HG02678 (cell line): ENCODE results near the gene STEAP1.
"Not testable (repeated sequence)": the region's sequence is repeated elsewhere in the genome, so short reads cannot be mapped to it uniquely, and the experiment has no call there.

Experiments used
- ATAC-seq: cut with Tn5 transposase; IDR thresholded peaks from one replicate; pipeline ENCODE4 v1.9.1; 2021; ENCODE audit warnings: mild to moderate bottlenecking, moderate library complexity; ENCODE audit not compliant: unreplicated experiment

Gene STEAP1

DNA sequence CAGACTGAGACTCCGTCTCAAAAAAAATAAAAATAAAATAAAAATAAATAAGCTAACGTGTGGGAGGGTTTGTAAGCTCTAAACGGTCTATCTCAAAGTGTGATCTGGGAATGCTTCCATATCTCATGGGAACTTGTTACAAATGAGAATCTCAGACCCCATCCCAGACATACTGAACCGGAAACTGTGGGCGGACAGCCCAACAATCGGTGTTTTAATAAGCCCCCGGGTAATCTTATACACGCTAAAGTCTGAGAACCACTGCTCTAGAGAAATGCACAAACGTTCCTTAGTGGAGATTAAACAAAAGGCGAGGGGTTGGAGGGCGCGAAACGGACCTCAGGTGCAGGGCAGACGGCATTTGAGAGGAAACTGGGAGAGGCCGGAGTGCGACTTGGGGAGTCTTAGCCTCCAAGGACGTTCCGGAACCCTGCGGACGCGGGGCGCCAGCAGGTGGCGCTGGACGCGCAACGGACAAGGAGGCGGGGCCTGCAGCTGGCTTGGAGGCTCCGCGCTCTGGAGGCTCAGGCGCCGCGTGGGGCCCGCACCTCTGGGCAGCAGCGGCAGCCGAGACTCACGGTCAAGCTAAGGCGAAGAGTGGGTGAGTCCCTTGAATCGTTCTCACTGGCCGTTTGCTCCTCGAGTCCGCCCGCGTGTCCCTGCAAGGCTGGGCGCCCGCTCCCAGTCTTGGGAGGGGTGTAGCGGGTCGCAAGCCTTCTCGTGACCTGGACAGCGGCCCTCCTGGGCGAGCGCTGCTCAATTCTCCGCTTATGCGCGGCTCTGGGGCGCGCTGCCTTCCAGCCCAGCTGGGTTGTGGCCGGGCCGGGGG lies at the start of gene STEAP1:
STEAP1 (plus strand) TSS at position 527 of the 829 bp plus-strand sequence. CDS start 5,320 bp downstream, outside the sequence.
- ATAC-seq = peak; percentile 93

DNA sequence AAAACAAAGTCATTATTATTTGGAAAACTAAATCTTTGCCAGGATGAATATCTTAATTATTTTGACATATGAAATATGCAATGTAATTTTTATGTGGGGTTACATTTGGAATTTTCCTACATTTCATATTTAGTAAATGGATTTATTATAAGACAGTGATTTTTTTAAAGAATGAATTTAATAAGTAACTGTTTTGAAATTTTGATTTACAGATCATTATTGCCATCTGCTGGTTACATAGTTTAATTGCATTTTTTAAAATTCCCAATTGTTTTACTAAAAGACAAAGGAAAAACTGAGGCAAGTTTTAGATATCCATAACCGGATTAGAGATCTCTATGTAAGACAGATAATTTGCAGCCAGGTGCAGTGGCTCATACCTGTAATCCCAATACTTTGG lies 39.3 kb upstream of the STEAP1 start:
- not testable (repeated sequence) for ATAC-seq

DNA sequence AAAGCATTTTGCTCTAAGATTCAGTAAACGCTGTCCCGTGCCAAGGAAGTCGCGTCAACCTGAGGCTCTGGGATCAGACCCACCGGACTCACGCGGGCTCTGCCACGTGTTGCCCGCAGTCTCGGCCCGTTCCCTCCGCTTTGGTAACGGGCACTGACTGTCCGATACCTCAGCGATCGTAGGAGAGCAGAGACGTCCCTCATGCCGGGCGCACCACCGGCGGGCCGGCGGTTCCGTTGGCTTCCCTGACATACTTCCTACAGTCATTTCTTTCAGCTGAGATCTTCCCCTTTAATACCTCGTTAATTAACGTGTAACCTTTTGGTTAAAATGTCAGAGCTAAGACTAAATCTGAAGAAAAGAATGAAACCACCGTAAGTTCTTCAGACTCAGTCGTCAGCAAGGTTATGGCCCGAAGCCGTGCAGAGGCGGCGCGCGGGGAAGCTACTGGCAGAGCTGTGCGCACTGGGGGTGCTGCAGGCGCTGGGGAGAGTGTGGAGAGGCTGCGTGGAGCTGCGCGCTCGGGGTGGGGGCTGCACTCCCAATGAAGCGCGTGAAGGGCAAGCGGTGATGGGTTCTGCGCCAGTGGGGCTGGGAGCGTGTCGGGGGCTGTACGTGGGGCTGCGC lies 35.6 kb upstream of the STEAP1 start:
- not testable (repeated sequence) for ATAC-seq

DNA sequence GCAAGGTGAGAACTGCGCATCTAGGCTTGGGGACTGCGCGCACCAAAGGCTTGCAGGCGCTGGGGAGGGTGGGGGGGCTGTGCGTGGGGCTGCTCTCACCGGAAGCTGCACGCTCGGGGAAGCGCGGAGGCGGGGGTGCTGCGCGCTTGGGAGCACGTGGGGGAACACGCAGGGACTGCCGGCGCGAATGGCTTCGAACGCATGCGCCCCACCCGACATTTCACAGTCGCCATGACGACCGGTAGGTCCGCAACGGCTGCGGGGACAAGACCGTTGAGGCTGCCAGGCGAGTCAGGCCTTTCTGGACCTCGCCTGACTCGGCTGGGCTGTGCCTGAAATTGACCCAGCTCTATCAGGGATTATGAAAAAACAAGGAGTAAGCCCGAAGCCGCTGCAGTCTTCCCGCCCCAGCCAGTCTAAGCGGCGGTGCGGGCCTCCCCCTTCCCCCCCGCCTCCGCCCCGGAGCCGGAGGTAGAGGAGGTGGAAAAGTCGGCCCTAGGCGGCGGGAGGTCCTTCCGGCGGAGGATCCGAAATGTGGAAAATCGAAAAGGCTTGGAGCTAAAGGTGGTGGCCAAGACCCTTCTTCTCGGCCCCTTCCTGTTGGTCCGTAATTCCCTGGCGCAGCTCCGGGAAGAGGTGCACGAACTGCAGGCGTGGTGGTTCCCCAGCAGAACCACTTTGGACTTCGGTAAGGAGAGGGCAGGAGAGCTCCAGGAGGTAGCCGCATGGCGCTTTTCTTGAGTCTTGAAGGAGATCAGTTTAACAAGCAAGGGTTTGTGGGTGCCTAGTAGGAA lies 34.9 kb upstream of the STEAP1 start:
- no peak for ATAC-seq

DNA sequence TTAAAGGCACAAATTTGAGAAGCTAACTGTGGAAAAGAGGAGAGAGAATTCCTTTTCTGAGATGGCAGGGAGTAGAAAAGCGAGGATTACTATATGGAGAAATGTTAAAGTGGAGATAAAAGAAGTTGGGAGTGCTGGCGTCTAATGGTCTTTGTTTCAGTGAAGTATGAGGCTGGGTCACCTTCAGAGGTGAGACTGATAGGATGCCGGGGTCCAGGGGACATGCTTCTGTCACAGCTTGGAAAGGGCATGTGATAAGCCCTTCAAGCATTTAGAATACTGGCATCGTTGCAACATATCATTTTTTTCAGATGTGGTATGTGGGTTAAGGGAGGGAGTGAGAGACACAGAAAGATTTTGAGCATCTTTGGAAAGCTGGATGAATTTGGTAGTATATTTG lies 34.1 kb upstream of the STEAP1 start:
- ATAC-seq = not testable (repeated sequence)

DNA sequence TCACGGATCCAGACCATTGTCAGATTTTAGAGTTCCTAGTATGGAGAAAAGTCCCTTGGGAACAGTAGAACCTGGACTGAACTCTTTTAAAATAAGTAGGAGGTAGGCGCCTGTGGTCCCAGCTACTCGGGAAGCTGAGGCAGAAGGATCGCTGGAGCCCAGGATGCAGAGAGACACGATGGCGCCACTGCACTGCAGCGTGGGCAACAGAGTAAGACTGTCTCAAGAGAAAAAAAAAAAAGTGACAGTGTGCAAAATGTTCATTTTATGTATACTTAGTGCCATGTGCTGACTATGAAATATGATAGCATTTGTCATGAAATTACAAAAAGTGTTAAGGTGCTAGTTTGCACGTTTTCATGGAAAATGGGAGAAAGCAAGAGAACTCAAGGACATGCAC lies 22.5 kb upstream of the STEAP1 start:
- not testable (repeated sequence) for ATAC-seq

DNA sequence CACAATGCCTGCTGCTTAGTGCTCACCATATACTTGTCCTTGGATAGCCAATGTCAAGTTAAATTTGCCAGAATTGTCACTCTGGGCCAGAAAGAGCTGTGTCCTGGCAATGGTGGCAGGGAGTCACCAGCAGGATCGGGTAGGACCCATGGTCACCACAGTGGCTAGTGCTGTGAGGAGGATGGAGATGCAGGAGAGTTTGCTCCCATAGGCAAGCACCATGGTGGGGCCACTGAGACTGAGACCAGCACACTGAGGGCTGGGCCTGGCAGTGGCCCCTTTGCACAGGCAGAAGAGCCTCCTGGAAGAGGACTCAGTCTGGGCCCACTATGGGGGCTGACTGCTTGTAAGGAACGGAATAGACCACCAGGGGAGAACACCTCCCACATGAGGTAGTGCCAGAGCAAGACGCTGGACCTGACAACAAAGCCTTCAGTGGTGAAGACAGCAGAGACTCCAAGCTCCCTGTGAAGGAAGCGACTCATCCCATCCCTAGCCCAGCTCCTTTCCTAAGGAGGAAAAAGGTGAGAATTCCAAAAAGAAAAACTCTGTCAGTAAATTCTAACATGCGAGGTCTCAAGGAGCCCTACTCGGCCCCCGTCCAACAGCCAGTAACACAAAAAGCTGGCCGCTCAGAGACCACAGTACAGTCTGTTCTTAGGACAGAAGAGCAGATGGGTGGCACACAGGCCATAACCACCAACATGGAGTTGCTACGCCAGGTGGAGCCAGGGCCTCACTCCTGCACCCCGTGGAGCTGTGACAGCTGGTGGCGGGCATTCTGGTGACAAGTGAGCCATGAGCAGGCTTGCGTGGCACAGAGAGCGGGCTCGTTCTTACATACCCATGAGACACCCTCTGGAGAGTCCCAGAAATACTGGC lies 6.9 kb upstream of the STEAP1 start:
- not testable (repeated sequence) for ATAC-seq

DNA sequence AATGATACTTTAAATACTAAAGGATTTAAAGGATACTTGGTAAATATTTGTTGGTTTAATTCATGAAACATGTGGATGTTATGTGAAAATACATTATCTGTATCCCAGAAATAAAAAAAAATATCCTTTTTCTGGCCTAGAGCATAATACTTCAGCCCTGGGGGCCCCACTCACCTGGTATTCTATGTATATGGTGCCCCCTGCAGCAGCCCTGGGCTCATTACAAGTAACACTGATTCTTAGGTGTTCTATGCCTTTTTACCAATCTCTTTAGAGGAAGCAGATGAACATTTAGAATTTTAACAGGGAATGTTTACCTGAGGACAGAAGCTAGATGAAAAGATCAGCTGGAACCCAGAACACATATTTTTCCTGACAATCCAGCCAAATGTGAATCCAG lies 4.8 kb upstream of the STEAP1 start:
- ATAC-seq = not testable (repeated sequence)

DNA sequence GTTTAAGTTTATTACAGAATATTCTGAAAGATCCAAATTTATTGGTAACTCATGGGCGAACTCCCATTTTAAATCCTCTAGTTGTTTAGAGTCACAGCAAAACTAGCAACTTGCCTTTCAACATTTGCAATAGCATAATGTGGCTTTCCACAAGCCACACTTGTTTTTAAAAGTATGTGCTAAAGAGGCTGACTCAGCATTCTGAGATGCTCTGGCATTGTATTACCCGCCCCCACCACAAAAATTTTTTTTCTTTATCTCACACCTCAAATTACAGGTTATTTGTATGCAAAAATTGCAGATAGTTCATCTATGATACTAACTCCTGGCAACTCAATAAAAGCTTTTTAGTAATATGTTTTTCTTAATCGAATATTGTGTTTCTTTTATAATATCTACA lies 2.4 kb upstream of the STEAP1 start:
- ATAC-seq = not testable (repeated sequence)

DNA sequence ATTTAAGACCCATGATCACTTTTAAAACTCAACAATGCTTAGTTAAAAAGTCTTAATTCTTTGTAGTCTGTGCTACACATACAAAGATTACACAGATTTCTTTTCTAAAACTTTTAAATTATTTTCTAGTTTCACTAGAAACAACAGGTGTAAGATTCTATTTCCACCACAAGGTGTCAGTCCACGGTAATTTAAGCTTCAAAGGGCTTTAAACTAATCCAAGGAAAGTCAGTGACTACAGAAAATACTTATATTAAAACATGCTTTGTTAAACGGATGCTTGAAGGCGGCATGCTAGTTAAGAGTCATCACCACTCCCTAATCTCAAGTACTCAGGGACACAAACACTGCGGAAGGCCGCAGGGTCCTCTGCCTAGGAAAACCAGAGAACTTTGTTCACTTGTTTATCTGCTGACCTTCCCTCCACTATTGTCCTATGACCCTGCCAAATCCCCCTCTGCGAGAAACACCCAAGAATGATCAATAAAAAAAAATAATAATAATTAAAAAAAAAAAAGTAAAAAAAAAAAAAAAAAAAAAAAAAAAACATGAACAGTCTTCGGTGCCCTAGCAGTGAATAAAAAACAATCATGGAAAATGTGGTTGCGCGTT lies 1.5 kb upstream of the STEAP1 start:
- not testable (repeated sequence) for ATAC-seq

DNA sequence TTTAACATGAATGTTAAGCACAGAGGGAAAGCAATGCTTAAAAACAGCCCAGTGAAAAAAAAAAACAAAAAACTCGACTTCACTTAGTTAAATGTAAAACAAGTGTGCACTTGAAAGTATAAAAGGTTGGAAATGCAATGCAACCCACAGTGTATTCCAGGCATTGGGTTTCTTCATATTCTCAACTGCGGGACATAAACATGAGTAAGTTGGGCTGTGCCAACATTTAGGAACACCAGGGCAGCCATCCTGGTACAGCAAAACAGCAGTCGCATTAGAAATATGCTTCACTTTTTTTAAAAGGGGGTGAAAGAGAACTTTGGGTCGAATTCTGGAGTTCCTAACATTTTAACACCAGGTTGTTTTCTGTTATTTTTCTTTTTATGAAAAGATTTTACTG lies 937 bp downstream of the STEAP1 start:
- ATAC-seq = no peak

DNA sequence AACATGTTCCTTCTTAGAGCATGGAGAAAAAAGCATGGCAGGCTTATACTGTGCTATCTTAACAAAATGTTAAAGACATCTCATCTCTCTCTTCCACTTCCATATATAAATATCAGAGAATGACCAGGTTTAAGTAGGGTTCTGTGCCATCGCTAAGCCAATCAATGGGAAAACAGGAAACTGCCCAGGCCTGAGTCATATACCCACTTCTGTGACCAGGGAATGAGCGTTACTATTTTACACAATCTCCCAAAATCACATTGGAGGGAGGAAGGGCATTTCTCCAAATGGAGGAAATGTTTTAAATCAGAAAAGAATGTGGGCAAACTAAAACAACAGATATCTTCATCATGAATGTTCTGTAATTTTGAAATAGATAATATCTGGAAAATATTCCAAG lies 3.1 kb downstream of the STEAP1 start:
- ATAC-seq = not testable (repeated sequence)

DNA sequence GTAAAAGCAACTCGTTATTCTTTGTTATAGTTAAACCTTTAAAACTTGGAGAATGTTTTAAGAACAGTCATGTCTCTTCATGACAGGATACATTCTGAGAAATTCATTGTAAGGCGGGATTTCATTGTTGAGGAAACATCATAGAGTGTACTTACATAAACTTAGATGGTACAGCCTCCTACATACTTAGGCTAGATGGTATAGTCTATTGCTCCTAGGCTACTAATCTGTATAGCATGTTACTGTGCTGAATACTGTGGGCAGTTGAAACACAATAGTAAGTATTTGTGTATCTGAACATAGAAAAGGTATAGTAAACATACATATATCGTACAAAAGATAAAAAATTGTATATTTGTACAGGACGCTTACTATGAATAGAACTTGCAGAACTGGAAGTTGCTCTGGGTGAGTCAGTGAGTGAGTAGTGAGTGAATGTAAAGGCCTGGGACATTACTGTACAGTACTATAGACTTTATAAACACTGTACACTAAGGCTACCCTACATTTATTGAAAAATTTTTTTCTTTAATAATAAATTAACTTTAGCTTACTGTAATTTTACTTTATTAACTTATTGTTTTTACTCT lies 3.6 kb downstream of the STEAP1 start:
- not testable (repeated sequence) for ATAC-seq

DNA sequence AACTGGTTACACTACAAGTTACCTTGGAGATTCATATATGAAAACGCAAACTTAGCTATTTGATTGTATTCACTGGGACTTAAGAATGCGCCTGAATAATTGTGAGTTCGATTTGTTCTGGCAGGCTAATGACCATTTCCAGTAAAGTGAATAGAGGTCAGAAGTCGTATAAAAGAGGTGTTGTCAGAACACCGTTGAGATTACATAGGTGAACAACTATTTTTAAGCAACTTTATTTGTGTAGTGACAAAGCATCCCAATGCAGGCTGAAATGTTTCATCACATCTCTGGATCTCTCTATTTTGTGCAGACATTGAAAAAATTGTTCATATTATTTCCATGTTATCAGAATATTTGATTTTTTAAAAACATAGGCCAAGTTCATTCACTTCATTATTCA lies 9.3 kb downstream of the STEAP1 start:
- no peak for ATAC-seq

DNA sequence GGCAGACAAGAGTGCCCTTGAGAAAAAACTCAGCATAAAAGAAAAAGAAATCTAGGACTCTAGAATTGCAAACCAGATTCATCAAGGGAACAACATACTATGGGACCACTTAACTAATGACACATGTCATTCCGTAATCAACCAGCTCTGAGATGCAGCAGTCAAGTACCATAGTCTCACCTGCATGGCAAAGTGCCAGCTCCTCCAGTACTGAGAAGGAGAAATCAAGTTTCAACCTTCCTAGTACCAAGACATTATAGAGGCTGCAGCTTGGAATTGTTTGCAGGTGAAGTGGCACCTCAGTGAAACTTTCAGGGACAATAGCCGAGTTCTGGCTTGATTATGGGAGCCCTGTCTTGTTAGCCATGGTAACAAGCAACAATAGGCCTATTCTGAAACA lies 11.5 kb downstream of the STEAP1 start:
- ATAC-seq = no peak

DNA sequence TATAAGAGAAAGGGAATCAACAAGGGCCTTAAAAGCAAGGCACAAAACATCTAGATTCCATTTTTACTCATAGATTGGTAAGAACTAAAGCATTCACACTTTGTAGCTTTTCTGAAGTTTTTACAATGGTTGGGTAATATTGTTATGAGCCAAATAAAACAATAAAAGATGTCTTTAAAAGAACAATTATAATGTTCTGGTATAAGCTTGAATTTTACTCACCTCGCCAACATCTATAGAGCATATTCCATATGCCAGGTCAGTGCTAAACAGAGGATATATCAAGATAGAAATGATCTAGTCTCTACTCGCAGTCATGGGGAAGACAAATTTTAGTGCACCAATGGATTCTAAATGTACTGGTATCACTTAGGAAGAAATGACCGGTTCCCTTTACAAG lies 11.9 kb downstream of the STEAP1 start:
- ATAC-seq = no peak

DNA sequence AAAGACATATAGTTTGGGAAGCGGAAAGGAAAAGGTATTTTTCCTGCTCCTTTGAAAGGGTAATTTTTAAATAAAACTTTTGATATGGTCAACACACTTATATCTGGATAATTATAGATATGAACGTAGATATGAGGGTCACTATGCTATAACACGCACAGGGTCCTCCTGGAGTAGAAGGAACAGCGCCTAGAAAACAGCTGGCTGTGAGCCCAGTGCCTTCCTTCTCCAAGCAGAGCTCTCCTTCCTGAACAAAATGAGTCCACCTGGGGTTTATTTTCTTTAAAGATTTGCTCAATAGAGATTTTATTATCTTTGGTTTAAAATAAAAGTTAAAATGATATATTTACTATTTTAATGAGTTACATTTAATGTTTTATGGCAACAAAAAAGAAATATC lies 13.1 kb downstream of the STEAP1 start:
- ATAC-seq = no peak

DNA sequence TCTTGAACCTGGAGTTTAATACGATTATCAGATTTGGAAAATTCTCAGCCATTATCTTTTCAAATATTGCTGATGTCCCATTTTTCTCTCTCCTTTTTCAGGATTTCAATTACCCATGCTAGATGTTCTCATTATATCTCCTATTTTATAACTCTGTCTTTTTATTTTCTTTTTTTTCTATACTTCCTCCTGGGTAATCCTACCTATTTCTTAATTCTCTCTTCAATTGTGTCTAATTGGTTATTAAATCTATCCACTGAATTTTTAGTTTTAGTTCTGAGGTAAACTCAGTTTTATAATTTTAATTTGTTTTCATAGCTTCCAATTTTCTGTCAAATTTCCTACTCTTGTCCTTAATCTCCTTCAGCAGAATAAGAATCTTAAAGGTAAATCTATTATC lies 15.6 kb downstream of the STEAP1 start:
- ATAC-seq = no peak

DNA sequence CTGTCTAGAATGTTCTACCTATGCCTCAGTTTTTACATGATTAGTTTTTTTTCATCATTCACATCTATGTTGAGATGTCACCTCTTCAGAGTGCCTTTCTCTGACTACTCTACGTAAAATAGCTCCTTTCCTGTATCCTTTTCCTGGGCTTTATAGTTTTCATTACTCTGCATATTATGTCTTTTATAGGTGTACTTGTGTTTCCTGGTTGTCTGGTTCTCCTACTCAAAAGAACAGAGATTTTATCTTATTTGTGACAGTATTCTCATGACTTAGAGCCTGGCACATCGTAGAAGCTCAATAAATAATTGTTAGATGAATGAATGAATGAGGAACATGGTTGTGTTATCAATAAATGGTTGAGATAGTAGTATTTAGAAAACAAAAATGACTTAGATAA lies 17.9 kb downstream of the STEAP1 start:
- no peak for ATAC-seq

DNA sequence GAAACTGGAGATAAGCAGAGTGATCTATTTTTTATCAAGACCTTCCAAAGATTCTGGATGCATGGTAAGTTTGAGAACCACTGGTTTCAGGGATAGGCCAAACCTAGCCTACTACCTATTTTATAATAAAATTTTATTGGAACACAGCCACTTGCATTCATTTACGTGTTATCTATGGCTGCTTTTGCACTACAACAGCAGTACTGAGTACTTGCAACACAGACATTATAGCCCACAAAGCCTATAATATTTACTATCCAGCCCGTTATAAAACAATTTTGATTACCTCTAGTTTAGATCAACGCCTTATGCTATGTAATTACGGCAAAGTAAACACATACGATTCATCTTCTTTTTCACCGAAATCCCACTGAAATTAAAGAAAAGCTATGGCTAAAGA lies 18.4 kb downstream of the STEAP1 start:
- no peak for ATAC-seq
